Mesenchymal stem cell (in vitro differentiated cells and primary cell): Measurements from ENCODE around the gene GTF2F1.

Source experiments
- DNase-seq: peaks from one replicate; pipeline ENCODE4 v3.0.0-alpha.2; 2013
- H2AFZ ChIP-seq: one replicate; pipeline ENCODE4 v1.6.1; 2013; ENCODE audit warnings: low read depth, mild to moderate bottlenecking, control low read depth, inconsistent platforms, low read length, moderate library complexity
- H2AK5ac ChIP-seq: 2 replicates; pipeline ENCODE4 v1.6.1; 2013; ENCODE audit warnings: low read length, moderate library complexity, mild to moderate bottlenecking, inconsistent platforms; ENCODE audit not compliant: severe bottlenecking
- H2BK120ac ChIP-seq: one replicate; pipeline ENCODE4 v1.6.1; 2013; ENCODE audit warnings: low read depth, mild to moderate bottlenecking, inconsistent platforms, low read length, moderate library complexity
- H2BK12ac ChIP-seq, 2 experiments: one replicate each; pipeline ENCODE4 v1.6.1; 2013; ENCODE audit warnings: inconsistent platforms in 2 of 2, low read length in 2 of 2, mild to moderate bottlenecking in 2 of 2, moderate library complexity in 2 of 2, control low read depth in 1 of 2
- H2BK15ac ChIP-seq: one replicate; pipeline ENCODE4 v1.6.1; 2013; ENCODE audit warnings: mild to moderate bottlenecking, low read depth, inconsistent platforms; ENCODE audit not compliant: poor library complexity, severe bottlenecking
- H2BK5ac ChIP-seq: 2 replicates; pipeline ENCODE4 v1.6.1; 2013; ENCODE audit warnings: low read depth, mild to moderate bottlenecking, low read length, control low read depth, inconsistent platforms; ENCODE audit not compliant: poor library complexity, severe bottlenecking
- H3K14ac ChIP-seq, 2 experiments: one replicate each; pipeline ENCODE4 v1.6.1; 2013; ENCODE audit warnings: inconsistent platforms in 2 of 2, low read length in 2 of 2, control low read depth in 1 of 2, mild to moderate bottlenecking in 1 of 2, moderate library complexity in 1 of 2
- H3K18ac ChIP-seq, 2 experiments: one replicate each; pipeline ENCODE4 v1.6.1; 2013; ENCODE audit warnings: inconsistent platforms in 2 of 2, low read length in 2 of 2, control low read depth in 1 of 2, low read depth in 1 of 2, mild to moderate bottlenecking in 1 of 2
- H3K23ac ChIP-seq, 2 experiments: one replicate each; pipeline ENCODE4 v1.6.1; 2013; ENCODE audit warnings: inconsistent platforms in 2 of 2, low read length in 2 of 2, mild to moderate bottlenecking in 2 of 2, moderate library complexity in 2 of 2, control low read depth in 1 of 2
- H3K27ac ChIP-seq: 2 replicates; pipeline ENCODE4 v1.5.1; 2013; ENCODE audit warnings: mild to moderate bottlenecking, moderate library complexity, low read length, control low read depth, inconsistent platforms; ENCODE audit not compliant: poor library complexity, severe bottlenecking
- H3K27me3 ChIP-seq, 2 experiments: 2 replicates each; pipeline versions ENCODE4 v1.6.1 to v1.7.0; 2013; ENCODE audit warnings: low read length in 2 of 2, mild to moderate bottlenecking in 2 of 2, moderate library complexity in 2 of 2, control low read depth in 1 of 2, inconsistent platforms in 1 of 2; ENCODE audit not compliant: control insufficient read depth in 1 of 2, insufficient read depth in 1 of 2
- H3K36me3 ChIP-seq, 2 experiments: 2 replicates each; pipeline versions ENCODE4 v1.6.1 to v1.7.0; 2013; ENCODE audit warnings: low read length in 2 of 2, control low read depth in 1 of 2, inconsistent platforms in 1 of 2, low read depth in 1 of 2, mild to moderate bottlenecking in 1 of 2; ENCODE audit not compliant: insufficient read depth in 2 of 2, control insufficient read depth in 1 of 2
- H3K4ac ChIP-seq, 2 experiments: one replicate each; pipeline ENCODE4 v1.6.1; 2013; ENCODE audit warnings: inconsistent platforms in 2 of 2, low read length in 2 of 2, mild to moderate bottlenecking in 2 of 2, moderate library complexity in 2 of 2, control low read depth in 1 of 2, low read depth in 1 of 2
- H3K4me1 ChIP-seq: 2 replicates; pipeline ENCODE4 v1.6.1; 2013; ENCODE audit warnings: low read depth, low read length, control low read depth; ENCODE audit not compliant: control insufficient read depth, insufficient read depth
- H3K4me2 ChIP-seq: 2 replicates; pipeline ENCODE4 v1.6.1; 2013; ENCODE audit warnings: low read length, mild to moderate bottlenecking, inconsistent platforms; ENCODE audit not compliant: poor library complexity, severe bottlenecking
- H3K4me3 ChIP-seq, 2 experiments: 2 replicates each; pipeline versions ENCODE4 v1.5.1 to v1.7.0; 2013; ENCODE audit warnings: low read length in 2 of 2, mild to moderate bottlenecking in 2 of 2, control low read depth in 1 of 2, low read depth in 1 of 2; ENCODE audit not compliant: insufficient read depth in 1 of 2
- H3K79me1 ChIP-seq: replicated peaks from 2 replicates; pipeline ENCODE4 v1.6.1; 2013; ENCODE audit warnings: mild to moderate bottlenecking, control low read depth, low read length, inconsistent platforms; ENCODE audit not compliant: poor library complexity, severe bottlenecking
- H3K9ac ChIP-seq: 2 replicates; pipeline ENCODE4 v1.7.0; 2013; ENCODE audit warnings: mild to moderate bottlenecking, low read length, moderate library complexity
- H3K9me3 ChIP-seq: 2 replicates; pipeline ENCODE4 v1.7.0; 2013; ENCODE audit warnings: mild to moderate bottlenecking, low read length; ENCODE audit not compliant: control insufficient read depth
- H4K8ac ChIP-seq: one replicate; pipeline ENCODE4 v1.6.1; 2013; ENCODE audit warnings: inconsistent platforms, mild to moderate bottlenecking, low read length, moderate library complexity
- H4K91ac ChIP-seq: one replicate; pipeline ENCODE4 v1.6.1; 2013; ENCODE audit warnings: mild to moderate bottlenecking, low read length, inconsistent platforms
- WGBS: methylation state at CpG from one replicate; pipeline ENCODE4 v1.1.7; 2013; ENCODE audit warnings: mixed read lengths; 5-methylcytosine and 5-hydroxymethylcytosine counted together

The GTF2F1 gene

GRCh38 chr19:6414793-6415590 is 22.0 kb upstream of the GTF2F1 start:
- Histone ChIP-seq H3K4ac (no peak overlapping the region), H2BK120ac (no peak overlapping the region), H3K4me1 (peaks cover 8% of the 10 kb centered on the region), H3K27me3 (no peaks in the 10 kb centered on the region), H2BK5ac (no peak overlapping the region), H4K8ac (no peak overlapping the region), H4K91ac (no peak overlapping the region), H3K4me3 (no peak overlapping the region), H3K9ac (no peak overlapping the region), H2AFZ (no peak overlapping the region), H3K27ac (no peak overlapping the region), H2BK12ac (no peak overlapping the region), H3K18ac (no peak overlapping the region), H3K4me2 (no peak overlapping the region), H2BK15ac (no peak overlapping the region), H2AK5ac (no peak overlapping the region), H3K9me3 (no peaks in the 10 kb centered on the region), H3K79me1 (peaks cover 43% of the 10 kb centered on the region), H3K23ac (no peak overlapping the region), H3K36me3 (peaks cover 57 to 80% of the 10 kb centered on the region in 2 experiments), H3K14ac (no peak overlapping the region)
- WGBS = 96% methylated on average over 44 of the region's 47 CpGs
- no peak for DNase-seq

GRCh38 chr19:6413721-6414643 is 21.0 kb upstream of the GTF2F1 start:
- no peak overlapping the region for H2AK5ac ChIP-seq
- H3K4me3 ChIP-seq = no peak overlapping the region
- DNase-seq = no peak
- H3K36me3 ChIP-seq = peaks cover 47 to 70% of the 10 kb centered on the region in 2 experiments
- no peak overlapping the region for H2BK15ac ChIP-seq
- H2BK12ac ChIP-seq = no peak overlapping the region
- H3K27ac ChIP-seq = no peak overlapping the region
- no peak overlapping the region for H3K18ac ChIP-seq
- no peaks in the 10 kb centered on the region for H3K27me3 ChIP-seq
- H3K79me1 ChIP-seq = peaks cover 43% of the 10 kb centered on the region
- no peak overlapping the region for H3K23ac ChIP-seq
- H3K4me1 ChIP-seq = peaks cover 8% of the 10 kb centered on the region
- no peak overlapping the region for H3K4me2 ChIP-seq
- no peak overlapping the region for H4K8ac ChIP-seq
- H3K4ac ChIP-seq = no peak overlapping the region
- no peak overlapping the region for H2AFZ ChIP-seq
- no peak overlapping the region for H3K14ac ChIP-seq
- H3K9ac ChIP-seq = no peak overlapping the region
- no peak overlapping the region for H4K91ac ChIP-seq
- 90% methylated on average over 38 of the region's 42 CpGs for WGBS
- no peaks in the 10 kb centered on the region for H3K9me3 ChIP-seq
- H2BK5ac ChIP-seq = no peak overlapping the region
- H2BK120ac ChIP-seq = no peak overlapping the region

DNA sequence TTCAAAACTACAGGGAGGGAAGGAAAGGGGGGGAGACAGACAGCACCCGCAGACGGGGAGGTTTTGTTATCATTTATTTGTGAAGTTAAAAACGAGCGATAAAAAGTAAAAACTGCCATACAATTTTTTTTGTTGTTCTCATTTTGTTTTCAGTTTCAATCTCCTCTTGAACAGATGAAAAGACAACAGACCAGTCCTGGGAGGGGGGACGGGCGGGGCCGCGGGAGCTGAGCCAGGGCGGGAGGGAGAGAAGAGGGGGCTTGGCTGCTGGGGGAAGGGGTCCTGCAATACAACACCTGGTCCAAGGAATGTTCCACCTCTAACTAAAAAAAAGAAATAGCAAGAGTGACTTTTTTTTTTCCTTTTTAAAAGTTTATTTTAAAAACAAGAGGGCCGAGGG is 20.3 kb upstream of the GTF2F1 start:
- no peak overlapping the region for H2BK120ac ChIP-seq
- H3K79me1 ChIP-seq = peaks cover 40% of the 10 kb centered on the region
- no peak overlapping the region for H3K27ac ChIP-seq
- no peak overlapping the region for H4K91ac ChIP-seq
- H2BK12ac ChIP-seq = no peak overlapping the region
- H2AFZ ChIP-seq = no peak overlapping the region
- peaks cover 40 to 63% of the 10 kb centered on the region in 2 experiments for H3K36me3 ChIP-seq
- DNase-seq = no peak
- H3K9ac ChIP-seq = peak overlapping the region; percentile 62
- no peak overlapping the region for H3K14ac ChIP-seq
- no peak overlapping the region for H3K4ac ChIP-seq
- no peak overlapping the region for H3K23ac ChIP-seq
- H2BK5ac ChIP-seq = no peak overlapping the region
- no peak overlapping the region for H3K4me2 ChIP-seq
- H2AK5ac ChIP-seq = no peak overlapping the region
- WGBS = no CpG with 5 or more reads among the region's 10 CpGs
- no peak overlapping the region for H3K4me3 ChIP-seq
- H3K18ac ChIP-seq = no peak overlapping the region
- no peak overlapping the region for H4K8ac ChIP-seq
- no peaks in the 10 kb centered on the region for H3K9me3 ChIP-seq
- H3K27me3 ChIP-seq = no peaks in the 10 kb centered on the region
- H2BK15ac ChIP-seq = no peak overlapping the region
- H3K4me1 ChIP-seq = peaks cover 8% of the 10 kb centered on the region
